GM12873 (cell line): ENCODE data around the gene NBPF6.
"Not testable (repeated sequence)": the region's sequence is repeated elsewhere in the genome, so short reads cannot be mapped to it uniquely, and the experiment has no call there.

Experiments
- CTCF ChIP-seq: IDR thresholded peaks from 2 replicates; pipeline ENCODE4 v1.5.1; 2012; ENCODE audit warnings: low read depth, mild to moderate bottlenecking, moderate library complexity, low read length, control low read depth; ENCODE audit not compliant: insufficient read depth; ENCODE audit errors: missing control alignments

Gene NBPF6

GRCh38 chr1:108450043-108450442 is at the start of gene NBPF6:
Gene NBPF6 (plus strand): TSS chr1:108450343. CDS start chr1:108450602, 259 bp downstream.
- not testable (repeated sequence) for TF ChIP-seq CTCF

- no peak for TF ChIP-seq CTCF
Measured at GRCh38 chr1:108478429-108479015, 28.4 kb downstream of the NBPF6 start.

- TF ChIP-seq CTCF: no peak
Measured at GRCh38 chr1:108482708-108483107, 32.6 kb downstream of the NBPF6 start.

- no peak for TF ChIP-seq CTCF
Measured at GRCh38 chr1:108502138-108502537, 52.0 kb downstream of the NBPF6 start.

GRCh38 chr1:108502624-108503023 is 52.5 kb downstream of the NBPF6 start:
- no peak for TF ChIP-seq CTCF

GRCh38 chr1:108503062-108503733 is 53.1 kb downstream of the NBPF6 start:
- no peak for TF ChIP-seq CTCF

GRCh38 chr1:108504447-108504846 is 54.3 kb downstream of the NBPF6 start:
- TF ChIP-seq CTCF: no peak
